Stimulated activated CD8-positive, alpha-beta memory T cell treated with anti-CD3 and anti-CD28 coated beads, Interleukin-4, amount 100 ng/mL, for 48 hours (primary cell): ENCODE measurements around the gene SCN5A.
A peak's percentile ranks its signal among the peaks of the same experiment; 100 is the strongest.

Experiments
- DNase-seq: peaks from one replicate; pipeline ENCODE4 v3.0.0-alpha.2; 2020

Gene SCN5A

GRCh38 chr3:38646630-38647029, 2.9 kb downstream of the SCN5A start:
- DNase-seq, result peak; percentile 31

DNA sequence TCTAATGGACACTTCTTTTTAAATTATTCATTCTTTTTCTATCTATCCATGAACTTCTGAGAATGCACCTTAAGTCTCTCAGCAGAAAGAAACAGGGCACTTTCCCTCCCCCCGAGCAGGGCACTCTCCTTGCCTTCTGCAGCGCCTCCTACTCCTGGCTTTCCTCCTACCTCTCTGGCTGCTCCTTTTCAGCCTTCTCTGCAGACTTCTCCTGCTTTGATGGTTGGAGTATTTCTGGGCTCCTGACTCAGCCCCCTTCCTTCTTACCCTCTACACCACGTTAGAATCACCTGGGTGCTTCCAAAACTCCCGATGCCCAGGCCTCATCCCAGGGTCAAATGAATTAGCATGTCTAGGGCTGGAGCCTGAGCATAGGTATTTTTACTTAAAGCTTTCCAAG, 3.4 kb downstream of the SCN5A start:
- peak; percentile 10 for DNase-seq

GRCh38 chr3:38645601-38646000, 3.9 kb downstream of the SCN5A start:
- DNase-seq, result peak; percentile 9

DNA sequence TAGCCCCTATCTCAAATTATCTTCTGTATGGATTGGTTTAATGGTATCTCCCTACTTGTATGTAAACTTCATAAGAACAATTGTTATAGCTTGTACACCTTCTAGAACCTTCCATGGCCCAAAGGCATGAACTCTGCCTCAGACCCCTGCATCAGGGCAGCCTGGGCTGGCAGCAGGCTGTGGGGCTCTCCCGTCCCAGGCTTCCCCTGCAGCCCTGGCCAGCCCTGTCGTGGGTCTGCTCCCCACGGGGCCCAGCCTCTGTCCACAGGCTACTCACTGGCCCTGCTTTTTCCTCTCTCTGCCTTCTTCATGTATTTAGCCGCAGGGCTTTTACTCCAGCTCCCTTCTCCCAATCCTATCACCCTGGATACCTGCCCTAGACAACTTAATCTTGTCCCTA, 4.4 kb downstream of the SCN5A start:
- peak; percentile 5 for DNase-seq

DNA sequence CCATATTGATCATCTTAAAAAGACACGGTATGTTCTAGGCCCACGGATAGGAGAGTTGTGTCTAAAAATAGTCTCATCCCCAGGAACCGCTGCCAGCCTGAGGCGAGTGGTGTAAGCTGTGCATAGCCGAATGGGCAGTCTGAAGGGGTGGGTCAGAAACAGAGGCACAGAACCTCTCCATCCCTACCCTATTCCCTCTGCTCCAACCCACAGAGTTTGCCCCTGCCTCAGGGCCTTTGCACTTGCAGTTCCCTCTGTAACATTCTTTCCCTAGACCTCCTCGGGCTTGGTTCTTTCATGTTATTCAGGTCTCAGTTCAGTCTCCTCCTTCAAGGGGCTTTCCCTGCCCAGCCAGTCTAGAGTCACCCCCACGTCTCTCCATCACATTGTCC, 4.8 kb downstream of the SCN5A start:
- peak; percentile 16 for DNase-seq

DNA sequence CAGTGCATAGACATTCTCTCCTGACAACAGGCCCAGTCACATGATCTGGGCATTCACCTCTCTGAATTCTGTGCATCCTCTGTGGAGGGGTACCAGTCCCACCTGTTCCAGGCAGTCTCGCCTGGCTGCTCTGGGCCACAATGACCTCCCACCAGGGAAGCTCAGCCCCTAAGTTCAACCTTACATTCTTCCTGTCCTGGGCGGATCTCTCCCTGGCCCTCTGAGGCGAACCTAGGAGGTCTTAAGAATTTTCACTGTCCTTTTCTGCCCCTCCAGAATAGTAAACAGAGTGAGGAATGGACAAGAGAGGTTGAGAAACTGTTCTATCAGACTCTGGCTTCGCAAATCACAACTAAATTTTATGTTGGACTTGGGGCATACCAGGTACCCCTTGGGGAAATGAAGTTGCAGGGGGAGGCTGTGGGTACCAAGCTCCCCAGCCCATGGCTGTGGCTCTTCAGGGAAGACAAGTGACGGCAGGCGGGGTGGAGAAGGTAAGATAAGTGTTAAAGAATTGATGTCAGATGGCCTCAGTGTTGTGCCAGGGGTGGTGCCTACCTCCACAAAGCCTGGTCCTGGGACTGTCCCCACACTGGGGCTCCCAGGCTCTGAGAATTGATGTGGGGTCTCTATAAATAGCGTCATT, 5.3 kb downstream of the SCN5A start:
- no peak for DNase-seq

DNA sequence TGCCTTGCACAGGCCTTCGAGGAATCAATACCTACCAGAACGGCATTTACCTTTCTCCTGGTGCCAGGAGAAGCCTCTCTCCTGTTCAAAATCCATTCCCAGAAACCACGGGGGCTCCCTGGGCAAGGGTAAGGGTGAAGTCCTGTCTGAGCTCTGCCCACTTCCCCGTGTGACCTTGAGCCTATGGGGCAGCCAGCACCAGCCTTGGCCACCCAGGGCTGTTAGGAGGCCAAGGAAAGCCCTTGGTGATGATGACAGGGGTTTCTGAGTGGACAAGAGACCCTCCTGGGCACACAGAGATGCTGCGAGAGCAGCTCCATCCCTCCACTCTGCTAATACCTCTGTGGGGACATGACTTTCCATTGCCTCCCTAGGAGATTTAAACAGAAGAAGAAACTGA, 5.9 kb downstream of the SCN5A start:
- DNase-seq, result no peak

DNA sequence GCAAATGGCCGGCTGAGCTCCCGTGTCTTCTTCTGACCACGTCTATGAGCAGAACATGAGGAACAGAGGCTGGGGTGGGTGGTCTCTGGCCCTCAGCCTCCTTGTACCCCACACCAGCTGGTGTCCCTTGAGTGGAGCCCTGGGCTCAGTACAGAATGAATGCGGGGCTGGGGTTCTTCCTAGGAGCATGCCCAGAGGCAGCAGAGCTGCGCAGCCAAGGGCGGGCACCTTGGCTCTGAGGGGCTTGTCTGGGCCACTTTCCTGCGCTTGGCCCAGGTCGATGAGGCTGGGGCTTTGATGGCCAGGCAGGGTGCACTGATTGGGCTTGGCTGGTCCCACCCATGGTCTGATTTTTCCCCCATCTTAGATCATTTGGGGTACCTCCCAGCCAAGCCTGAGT, 6.4 kb downstream of the SCN5A start:
- no peak for DNase-seq

- no peak for DNase-seq
Observed at GRCh38 chr3:38641461-38642110, 7.9 kb downstream of the SCN5A start.

DNA sequence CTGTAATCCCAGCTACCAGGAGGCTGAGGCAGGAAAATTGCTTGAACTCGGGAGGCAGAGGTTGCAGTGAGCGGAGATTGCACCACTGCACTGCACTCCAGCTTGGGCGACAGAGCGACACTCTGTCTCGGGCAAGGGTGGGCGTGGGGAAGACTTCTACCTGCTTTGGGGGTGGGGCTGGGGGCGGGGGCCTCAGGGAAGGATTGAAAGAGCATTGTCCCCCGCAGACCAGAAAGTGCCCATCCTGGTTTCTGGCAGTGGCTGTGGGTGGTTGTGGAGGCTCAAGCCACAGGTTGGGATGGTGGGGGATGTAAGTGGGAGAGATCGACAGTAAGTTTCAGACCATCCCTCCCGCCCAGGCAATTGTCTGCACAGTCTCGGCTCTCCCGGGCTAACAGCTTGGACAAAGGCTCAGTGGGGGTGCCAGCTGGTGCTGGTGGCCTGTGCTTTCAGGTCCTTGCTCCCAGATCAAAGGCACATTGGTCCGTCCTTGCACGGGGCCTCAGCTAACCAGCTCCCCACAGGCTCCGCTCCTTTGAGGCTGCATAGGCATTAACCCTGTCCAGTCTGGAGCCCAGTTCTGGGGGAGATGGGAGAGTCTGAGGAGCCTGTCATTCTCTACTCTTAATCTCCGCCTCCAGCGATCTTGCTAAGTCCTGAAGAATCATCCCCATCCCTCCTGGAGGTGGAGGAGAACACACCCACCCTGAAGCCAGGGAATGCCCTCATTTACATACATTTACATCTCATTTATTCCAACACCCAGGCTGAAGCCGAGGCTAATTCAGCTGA, 8.6 kb downstream of the SCN5A start:
- DNase-seq, result no peak

GRCh38 chr3:38638354-38638753, 11.1 kb downstream of the SCN5A start:
- DNase-seq, result no peak

- no peak for DNase-seq
Observed at GRCh38 chr3:38637906-38638305, 11.6 kb downstream of the SCN5A start.

GRCh38 chr3:38636881-38637280, 12.6 kb downstream of the SCN5A start:
- DNase-seq, result no peak

DNA sequence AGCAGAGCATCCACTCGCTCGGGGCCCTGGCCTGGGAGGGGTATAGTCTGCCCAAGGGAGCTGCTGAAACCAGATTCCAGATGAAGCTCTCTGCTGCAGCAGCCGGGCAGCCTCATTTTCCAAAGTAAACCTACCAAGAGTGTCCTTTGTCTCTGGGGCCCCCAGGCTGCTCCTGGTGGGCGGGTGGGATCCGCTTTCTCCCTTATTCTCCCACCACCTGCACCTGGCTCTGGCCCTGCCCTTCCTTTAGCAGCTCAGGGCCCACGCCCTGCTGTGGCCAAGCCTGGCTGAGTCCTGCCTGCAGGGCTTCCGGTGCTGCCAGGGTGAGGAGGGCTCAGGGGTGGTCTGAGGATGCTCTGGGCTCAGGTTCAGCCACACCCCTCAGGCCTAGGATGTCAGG, 13.0 kb downstream of the SCN5A start:
- DNase-seq, result no peak

DNA sequence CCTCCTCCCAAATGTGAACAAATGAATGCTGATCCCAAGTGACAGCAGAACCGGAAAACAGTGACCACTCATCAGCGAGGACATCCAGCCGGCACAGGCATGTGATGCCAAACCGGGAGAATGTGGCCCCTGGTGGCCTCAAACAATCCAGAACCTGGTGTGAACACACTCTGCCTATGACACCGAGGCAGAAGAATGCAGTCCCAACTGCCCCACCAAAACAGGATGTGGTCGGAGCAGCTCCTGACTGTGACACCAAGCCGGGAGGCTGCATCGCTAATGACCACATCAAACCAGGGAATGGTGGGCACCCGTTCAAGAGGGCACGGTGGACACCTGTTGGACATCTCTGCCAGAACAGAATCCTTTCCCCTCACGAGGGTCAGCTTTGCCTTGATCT, 15.4 kb downstream of the SCN5A start:
- no peak for DNase-seq

GRCh38 chr3:38632989-38633388, 16.5 kb downstream of the SCN5A start:
- DNase-seq, result no peak

DNA sequence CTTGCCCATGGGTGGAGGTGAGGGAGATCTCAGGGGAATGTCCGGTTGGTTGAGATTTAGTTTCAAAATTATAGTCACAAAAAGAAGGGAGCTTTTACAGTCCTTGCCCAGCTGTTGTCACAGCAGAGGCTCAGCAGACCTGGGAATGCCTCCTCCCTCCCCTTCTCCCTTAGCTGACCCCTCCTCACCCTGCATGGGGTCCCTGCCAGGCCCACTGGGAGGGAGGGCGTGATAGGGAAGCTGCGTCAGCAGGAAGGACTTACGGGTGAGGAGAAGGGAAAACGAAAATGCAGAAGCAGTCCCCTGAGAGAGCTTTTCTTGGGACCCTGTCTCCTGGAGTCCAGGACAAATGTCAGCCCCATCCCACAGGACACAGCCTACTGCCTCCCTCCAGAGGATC, 18.9 kb downstream of the SCN5A start:
- DNase-seq, result no peak

- no peak for DNase-seq
Observed at GRCh38 chr3:38630070-38630469, 19.4 kb downstream of the SCN5A start.

DNA sequence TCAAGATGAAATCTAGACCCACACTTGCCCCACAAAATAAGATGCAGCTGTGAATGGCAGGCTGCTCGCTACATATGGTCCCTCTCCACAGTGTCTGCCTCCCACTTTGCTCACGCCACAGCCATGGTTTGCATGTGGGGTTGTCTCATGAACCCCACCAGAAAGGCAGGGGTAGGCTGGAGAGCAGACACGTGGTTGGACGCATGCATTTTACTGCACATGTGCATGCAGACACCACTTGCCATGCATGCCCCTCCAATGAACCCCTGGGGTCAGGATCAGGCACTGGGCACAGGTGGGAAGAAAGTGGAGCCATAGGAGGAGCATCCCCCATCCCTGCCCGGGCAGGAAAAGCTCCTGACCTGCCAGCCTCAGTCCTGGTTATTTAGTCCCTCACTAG, 20.7 kb downstream of the SCN5A start:
- no peak for DNase-seq

DNA sequence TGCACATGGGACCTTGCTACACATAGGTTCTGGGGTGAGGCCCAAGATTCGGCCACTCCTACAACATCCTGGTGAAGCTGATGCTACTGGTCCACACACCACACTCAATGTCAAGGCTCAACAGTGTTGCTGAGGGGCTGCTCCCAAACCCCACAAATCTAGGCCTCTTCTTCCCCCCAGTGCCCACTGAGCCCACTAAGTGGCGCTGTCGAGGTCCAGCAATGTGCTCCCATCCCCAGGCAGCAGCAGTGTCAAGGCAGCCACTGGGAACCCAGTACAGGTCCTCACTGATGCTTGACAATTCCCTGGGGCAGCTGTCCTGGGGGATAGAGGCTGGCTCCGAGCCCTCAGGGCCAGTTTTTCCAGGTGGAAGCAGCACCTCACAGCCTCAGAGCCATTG, 21.5 kb downstream of the SCN5A start:
- DNase-seq, result peak; percentile 56

DNA sequence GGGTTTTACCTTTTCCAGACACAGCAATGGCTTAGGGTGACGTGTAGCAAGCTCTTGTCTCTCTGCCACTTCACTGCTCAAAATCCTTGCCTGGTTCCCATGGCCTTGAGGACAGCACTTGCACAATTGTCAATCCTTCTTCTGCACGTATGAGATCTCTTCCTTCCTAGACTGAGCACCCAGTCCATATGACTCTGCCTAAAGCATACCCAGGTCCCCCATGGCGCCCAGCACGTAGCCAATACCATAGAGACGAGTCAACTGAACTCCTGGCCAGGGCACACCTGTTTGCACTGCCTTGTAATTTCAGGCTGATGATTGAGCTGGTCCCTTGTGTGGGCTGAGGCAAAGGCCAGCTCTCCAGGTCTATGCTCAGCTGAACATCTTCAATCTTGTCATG, 23.3 kb downstream of the SCN5A start:
- no peak for DNase-seq

- DNase-seq, result no peak
Observed at GRCh38 chr3:38623539-38623938, 25.9 kb downstream of the SCN5A start.

GRCh38 chr3:38622336-38622735, 27.2 kb downstream of the SCN5A start:
- no peak for DNase-seq

- no peak for DNase-seq
Observed at GRCh38 chr3:38620236-38620635, 29.3 kb downstream of the SCN5A start.
